CD14-positive monocyte (primary cell): ENCODE measurements around the gene CIB4. TPM values are rescaled to one million over a fixed set of nuclear protein-coding genes. Genes with fewer than 3 reads are reported as not detected.

Experiments used
- DNase-seq, 3 donors: peaks; one replicate each; pipeline ENCODE4 v3.0.0-alpha.2; 2011 to 2022
- H2AFZ ChIP-seq: 2 replicates; pipeline ENCODE4 v1.6.0; 2012; ENCODE audit warnings: mild to moderate bottlenecking, low read depth, low read length, inconsistent platforms; ENCODE audit not compliant: insufficient read depth, poor library complexity, severe bottlenecking
- H3K27ac ChIP-seq, 2 donors: 1 replicate in 1 of 2; 2 replicates in 1 of 2; pipeline ENCODE4 v1.5.1; 2012 to 2013; ENCODE audit warnings: low read length in 2 of 2, control low read depth in 1 of 2, inconsistent platforms in 1 of 2, low read depth in 1 of 2, mild to moderate bottlenecking in 1 of 2
- H3K27me3 ChIP-seq, 2 donors: one replicate each; pipeline versions ENCODE4 v1.6.0 to v1.6.1; 2011 to 2013; ENCODE audit warnings: low read length in 2 of 2; ENCODE audit not compliant: control insufficient read depth in 2 of 2, insufficient read depth in 2 of 2
- H3K36me3 ChIP-seq, 2 donors: replicated peaks in 1 of 2; 1 replicate in 1 of 2; 2 replicates in 1 of 2; pipeline versions ENCODE4 v1.5.1 to v1.6.1; 2012 to 2013; ENCODE audit warnings: low read length in 2 of 2, control low read depth in 1 of 2, inconsistent platforms in 1 of 2, mild to moderate bottlenecking in 1 of 2; ENCODE audit not compliant: insufficient read depth in 2 of 2, control insufficient read depth in 1 of 2
- H3K4me1 ChIP-seq, 2 donors: 1 replicate in 1 of 2; 2 replicates in 1 of 2; pipeline versions ENCODE4 v1.5.1 to v1.6.1; 2012 to 2013; ENCODE audit warnings: low read length in 2 of 2, control low read depth in 1 of 2, inconsistent platforms in 1 of 2, mild to moderate bottlenecking in 1 of 2, moderate library complexity in 1 of 2; ENCODE audit not compliant: insufficient read depth in 2 of 2, control insufficient read depth in 1 of 2
- H3K4me2 ChIP-seq: replicated peaks from 2 replicates; pipeline ENCODE3; 2012; ENCODE audit warnings: low read length, moderate library complexity, mild to moderate bottlenecking; ENCODE audit not compliant: poor library complexity, severe bottlenecking; ENCODE audit errors: extremely low read depth
- H3K4me3 ChIP-seq, 3 experiments: fragments of 200-600 bp in 1 of 3; sonication (generic) in 1 of 3; replicated peaks in 1 of 3; 1 replicate in 2 of 3; 2 replicates in 1 of 3; pipeline ENCODE4 v1.5.1; 2011 to 2013; ENCODE audit warnings: low read length in 3 of 3, mild to moderate bottlenecking in 3 of 3, control low read depth in 2 of 3, low read depth in 2 of 3, inconsistent platforms in 1 of 3, moderate library complexity in 1 of 3
- H3K79me2 ChIP-seq: 2 replicates; pipeline ENCODE4 v1.6.0; 2012; ENCODE audit warnings: mild to moderate bottlenecking, control low read depth, inconsistent platforms, low read length, moderate library complexity; ENCODE audit not compliant: insufficient read depth
- H3K9ac ChIP-seq: 2 replicates; pipeline ENCODE4 v1.6.0; 2017; ENCODE audit warnings: low read length, mild to moderate bottlenecking; ENCODE audit not compliant: insufficient read depth, poor library complexity, severe bottlenecking
- H3K9me3 ChIP-seq, 2 donors: replicated peaks in 1 of 2; 1 replicate in 1 of 2; 2 replicates in 1 of 2; pipeline versions ENCODE4 v1.5.1 to v1.6.1; 2012 to 2013; ENCODE audit warnings: low read length in 2 of 2, control low read depth in 1 of 2; ENCODE audit not compliant: control insufficient read depth in 1 of 2, insufficient read depth in 1 of 2
- H4K20me1 ChIP-seq: 2 replicates; pipeline ENCODE4 v1.6.0; 2012; ENCODE audit warnings: mild to moderate bottlenecking, low read length, control low read depth, moderate library complexity; ENCODE audit not compliant: insufficient read depth
- H3K27ac Mint-ChIP-seq, 7 donors: one replicate each; pipeline ENCODE4 v1.8.0; 2020; ENCODE audit warnings: mild to moderate bottlenecking in 7 of 7, mixed read lengths in 7 of 7, moderate library complexity in 6 of 7, inconsistent platforms in 2 of 7
- H3K27me3 Mint-ChIP-seq, 3 donors: one replicate each; pipeline ENCODE4 v1.8.0; 2021 to 2022; ENCODE audit warnings: low read depth in 3 of 3, mild to moderate bottlenecking in 3 of 3, mixed read lengths in 3 of 3, moderate library complexity in 3 of 3, inconsistent platforms in 1 of 3
- H3K36me3 Mint-ChIP-seq, 2 donors: one replicate each; pipeline ENCODE4 v1.8.0; 2020; ENCODE audit warnings: mixed read lengths in 2 of 2, inconsistent platforms in 1 of 2, mild to moderate bottlenecking in 1 of 2
- H3K4me1 Mint-ChIP-seq: one replicate; pipeline ENCODE4 v1.8.0; 2020; ENCODE audit warnings: mild to moderate bottlenecking, mixed read lengths
- H3K4me3 Mint-ChIP-seq, 2 donors: one replicate each; pipeline ENCODE4 v1.8.0; 2020; ENCODE audit warnings: mild to moderate bottlenecking in 2 of 2, mixed read lengths in 2 of 2, moderate library complexity in 1 of 2
- H3K9me3 Mint-ChIP-seq, 7 donors: one replicate each; pipeline ENCODE4 v1.8.0; 2020 to 2022; ENCODE audit warnings: mixed read lengths in 7 of 7, mild to moderate bottlenecking in 6 of 7, moderate library complexity in 6 of 7, inconsistent platforms in 2 of 7
- CTCF ChIP-seq: fragments of 200-600 bp; IDR thresholded peaks from one replicate; pipeline ENCODE4 v1.8.0; 2022; ENCODE audit warnings: antibody characterized with exemption, mild to moderate bottlenecking
- WGBS: methylation state at CpG from one replicate; pipeline ENCODE4 v1.1.5; 2013; ENCODE audit warnings: missing lambda C conversion rate; ENCODE audit not compliant: insufficient coverage; 5-methylcytosine and 5-hydroxymethylcytosine counted together
- intact Hi-C, 2 donors: fragments of 100-400 bp; cut with micrococcal nuclease; formaldehyde crosslinking; loops; one replicate each; pipeline versions ENCODE4 v1.15.0 to v1.15.1; 2023
- polyA plus RNA-seq, 3 donors: library from polyadenylated mRNA; depleted of rRNA in 1 of 3; unstranded in 2 of 3; stranded (reverse) in 1 of 3; fragments of 300-500 nt in 2 of 3; fragments of >200 nt in 1 of 3; fragmentation: Illumina TruSeq in 2 of 3; gene quantifications; 1 replicate in 2 of 3; 2 replicates in 1 of 3; pipeline ENCODE4 v1.2.3, GENCODE V29; 2012 to 2021

CIB4 gene
- polyA plus RNA-seq, 3 donors = not detected

- Histone ChIP-seq H4K20me1 (no peaks in the 10 kb centered on the region), H3K36me3 (no peaks in the 10 kb centered on the region), H3K27me3 (peaks cover 0 to 9% of the 10 kb centered on the region in 2 donors), H3K9me3 (no peaks in the 10 kb centered on the region), H3K4me1 (no peaks in the 10 kb centered on the region), H2AFZ (no peak overlapping the region), H3K79me2 (no peaks in the 10 kb centered on the region), H3K4me2 (no peak overlapping the region), H3K27ac (no peak overlapping the region), H3K9ac (no peak overlapping the region), H3K4me3 (no peak overlapping the region)
- no peak overlapping the region for H3K4me3 Mint-ChIP-seq
- WGBS = 84% methylated on average over 6 of the region's 6 CpGs
- TF ChIP-seq CTCF = no peak
- H3K4me1 Mint-ChIP-seq = no peaks in the 10 kb centered on the region
- H3K27me3 Mint-ChIP-seq = peaks cover 13 to 35% (median 21%) of the 10 kb centered on the region in 3 donors
- intact Hi-C loops = no loop called here
- H3K9me3 Mint-ChIP-seq = no peaks in the 10 kb centered on the region
- H3K27ac Mint-ChIP-seq = no peak overlapping the region
- DNase-seq = no peak
- no peaks in the 10 kb centered on the region for H3K36me3 Mint-ChIP-seq
Observed at GRCh38 chr2:26646986-26647672, 6.0 kb upstream of the CIB4 start.

DNA sequence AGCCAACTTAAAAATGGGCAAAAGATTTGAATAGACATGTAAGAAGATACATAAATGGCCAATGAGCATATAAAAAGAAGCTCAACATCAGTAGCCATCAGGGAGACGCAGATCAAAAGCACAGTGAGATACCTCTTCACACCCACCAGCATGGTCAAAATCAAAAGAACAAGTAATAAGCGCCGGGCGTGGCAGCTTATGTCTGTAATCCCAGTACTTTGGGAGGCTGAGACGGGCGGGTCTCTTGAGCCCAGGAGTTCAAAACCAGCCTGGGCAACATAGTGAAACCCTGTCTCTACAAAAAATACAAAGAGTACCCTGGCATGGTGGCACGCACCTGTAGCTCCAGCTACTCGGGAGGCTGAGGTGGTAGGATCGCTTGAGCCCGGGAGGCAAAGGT is 4.6 kb upstream of the CIB4 start:
- no peak for TF ChIP-seq CTCF
- no peaks in the 10 kb centered on the region for H3K36me3 Mint-ChIP-seq
- 91% methylated on average over 6 of the region's 10 CpGs for WGBS
- intact Hi-C loops = no loop called here
- no peak overlapping the region for H3K4me3 ChIP-seq
- no peak overlapping the region for H3K27ac Mint-ChIP-seq
- no peaks in the 10 kb centered on the region for H3K4me1 Mint-ChIP-seq
- no peaks in the 10 kb centered on the region for H3K9me3 ChIP-seq
- H3K9ac ChIP-seq = no peak overlapping the region
- no peaks in the 10 kb centered on the region for H3K36me3 ChIP-seq
- no peak overlapping the region for H2AFZ ChIP-seq
- H3K27me3 ChIP-seq = peaks cover 0 to 9% of the 10 kb centered on the region in 2 donors
- H3K79me2 ChIP-seq = no peaks in the 10 kb centered on the region
- no peaks in the 10 kb centered on the region for H3K4me1 ChIP-seq
- H3K27me3 Mint-ChIP-seq = peaks cover 18 to 39% (median 19%) of the 10 kb centered on the region in 3 donors
- H3K27ac ChIP-seq = no peak overlapping the region
- DNase-seq = no peak
- H3K4me3 Mint-ChIP-seq = no peak overlapping the region
- H3K9me3 Mint-ChIP-seq = no peaks in the 10 kb centered on the region
- H3K4me2 ChIP-seq = no peak overlapping the region
- no peaks in the 10 kb centered on the region for H4K20me1 ChIP-seq
